Ovary (tissue), 3 donors: ENCODE data around the gene AQP3.

Experiments
- EP300 ChIP-seq: sonication (generic); formaldehyde crosslinking; IDR thresholded peaks from one replicate; pipeline ENCODE4 v1.6.1; 2017; ENCODE audit warnings: antibody characterized with exemption
- POLR2A ChIP-seq: fragments of 450-650 bp; IDR thresholded peaks from one replicate; pipeline ENCODE4 v1.6.1; 2017; ENCODE audit warnings: antibody characterized with exemption, mild to moderate bottlenecking, moderate library complexity
- TF ChIP-seq, protein P1 (sequence below), 3 donors: fragments of 450-650 bp in 2 of 3; fragments of 200-600 bp in 1 of 3; IDR thresholded peaks; one replicate each; pipeline versions ENCODE4 v1.5.1 to v1.8.0; 2016 to 2022; ENCODE audit warnings: antibody characterized with exemption in 3 of 3, mild to moderate bottlenecking in 1 of 3
- donor health status: DM: no; HTN: no; CAD: no.

DNA sequence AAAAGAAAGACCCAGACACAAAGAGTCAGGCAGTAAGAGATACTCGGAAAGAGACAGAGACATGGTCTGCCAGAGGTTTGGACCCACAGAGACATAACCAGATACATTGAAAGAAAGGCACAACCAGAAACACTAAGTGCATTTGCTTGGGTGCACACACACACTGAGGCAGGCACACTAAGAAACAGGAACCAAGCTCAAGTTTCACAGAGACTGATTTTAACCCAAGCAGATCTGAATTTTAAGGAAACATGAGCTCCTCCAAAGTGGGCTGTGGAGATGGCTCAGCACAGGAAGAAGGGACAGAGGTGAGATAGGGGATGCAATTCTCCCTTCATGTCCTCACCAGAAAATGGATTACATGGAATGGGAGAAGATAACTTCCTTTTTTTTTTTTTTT is 9.5 kb downstream of the AQP3 start:
- TF ChIP-seq POLR2A (no peak), EP300 (no peak)
- TF ChIP-seq, protein P1, sequence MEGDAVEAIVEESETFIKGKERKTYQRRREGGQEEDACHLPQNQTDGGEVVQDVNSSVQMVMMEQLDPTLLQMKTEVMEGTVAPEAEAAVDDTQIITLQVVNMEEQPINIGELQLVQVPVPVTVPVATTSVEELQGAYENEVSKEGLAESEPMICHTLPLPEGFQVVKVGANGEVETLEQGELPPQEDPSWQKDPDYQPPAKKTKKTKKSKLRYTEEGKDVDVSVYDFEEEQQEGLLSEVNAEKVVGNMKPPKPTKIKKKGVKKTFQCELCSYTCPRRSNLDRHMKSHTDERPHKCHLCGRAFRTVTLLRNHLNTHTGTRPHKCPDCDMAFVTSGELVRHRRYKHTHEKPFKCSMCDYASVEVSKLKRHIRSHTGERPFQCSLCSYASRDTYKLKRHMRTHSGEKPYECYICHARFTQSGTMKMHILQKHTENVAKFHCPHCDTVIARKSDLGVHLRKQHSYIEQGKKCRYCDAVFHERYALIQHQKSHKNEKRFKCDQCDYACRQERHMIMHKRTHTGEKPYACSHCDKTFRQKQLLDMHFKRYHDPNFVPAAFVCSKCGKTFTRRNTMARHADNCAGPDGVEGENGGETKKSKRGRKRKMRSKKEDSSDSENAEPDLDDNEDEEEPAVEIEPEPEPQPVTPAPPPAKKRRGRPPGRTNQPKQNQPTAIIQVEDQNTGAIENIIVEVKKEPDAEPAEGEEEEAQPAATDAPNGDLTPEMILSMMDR (IDR thresholded peaks at IDR 0.05): no peak
